ENCODE measurements around the gene LOXL4. TPM values are rescaled to one million over a fixed set of nuclear protein-coding genes. Genes with fewer than 3 reads are reported as not detected.

Gene LOXL4
- total RNA-seq, 1 experiment from 2014 or later: 3.7 TPM

DNA sequence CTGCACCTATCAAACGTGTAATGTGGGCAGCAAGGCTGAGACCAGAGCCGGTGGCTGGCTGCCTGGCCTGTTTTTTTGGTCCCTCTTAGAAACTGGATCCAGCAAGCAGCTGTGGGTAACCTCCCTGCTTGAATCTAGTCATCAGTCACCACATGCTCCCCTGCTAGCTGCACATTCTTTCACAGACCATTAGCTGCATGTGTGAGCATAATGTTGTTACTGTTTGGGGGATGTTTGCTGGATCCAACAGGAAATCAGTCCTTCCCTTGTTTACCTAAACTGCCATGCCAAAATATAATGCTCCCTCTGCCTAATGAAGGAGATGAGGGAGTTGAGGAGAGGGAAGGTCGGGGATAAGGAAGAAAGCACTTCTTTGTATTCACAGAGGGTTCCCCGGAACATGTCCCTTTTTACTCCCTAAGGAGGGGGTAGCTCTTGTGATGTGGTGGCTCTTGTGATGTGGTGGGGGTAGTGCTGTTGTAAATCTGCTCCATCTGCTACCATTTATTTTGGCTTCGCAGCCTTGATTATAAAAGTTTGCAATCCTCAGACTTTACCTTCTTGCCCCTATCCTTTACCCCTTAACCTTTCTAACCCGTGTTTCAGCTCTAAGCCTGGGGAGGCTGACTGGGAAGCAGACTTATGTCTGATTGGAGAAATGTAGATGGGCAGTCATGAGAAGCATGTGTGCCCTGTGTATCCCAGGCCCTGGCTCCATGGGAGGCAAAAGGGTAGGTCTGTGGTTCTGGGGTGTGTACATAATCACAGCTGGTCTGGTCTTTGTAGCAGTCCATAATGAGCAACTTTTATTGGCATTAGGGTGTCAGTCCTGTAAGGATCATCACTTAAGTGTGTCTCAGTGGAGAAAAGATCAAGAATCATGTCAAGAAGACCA, 20.8 kb downstream of the LOXL4 start:
- BruUV-seq (replicated peaks): no TSS peak
- Mint-ChIP-seq H3K27ac (ENCODE audit: unreplicated experiment) (no peak overlapping the region), H3K36me3 (ENCODE audit: insufficient read depth, unreplicated experiment) (peaks cover 11% of the 10 kb centered on the region), H3K4me1 (ENCODE audit: low read depth, unreplicated experiment) (no peaks in the 10 kb centered on the region), H3K4me3 (ENCODE audit: unreplicated experiment) (no peak overlapping the region), H3K27me3 (ENCODE audit: insufficient read depth, unreplicated experiment) (no peaks in the 10 kb centered on the region), H3K9me3 (ENCODE audit: unreplicated experiment) (no peaks in the 10 kb centered on the region)
- Histone ChIP-seq H3K9me3 (no peaks in the 10 kb centered on the region), H3K4me1 (no peaks in the 10 kb centered on the region), H3K4me3 (ENCODE audit: low read depth, low read length) (no peak overlapping the region), H3K36me3 (ENCODE audit: control insufficient read depth, insufficient read depth, low read length) (peaks cover 1% of the 10 kb centered on the region; the same call in 1 of the 2 replicates), H3K27me3 (replicated peaks; ENCODE audit: control insufficient read depth, insufficient read depth, low read length) (no peaks in the 10 kb centered on the region)
- no peak for DNase-seq
- ChIA-PET CTCF (interaction anchor here (1.6 kb wide), 1 partner anchor 62 kb away, joined by 4 read pairs; no protein-coding TSS in a partner anchor), POLR2A (no interaction called here)
- intact Hi-C loops (cut with micrococcal nuclease; ENCODE audit: unreplicated experiment): no loop called here
- no peak for TF ChIP-seq CTCF (IDR thresholded peaks at IDR 0.05; ENCODE audit: insufficient read depth in 1 of 2, low read depth in 1 of 2, low read length in 1 of 2, severe bottlenecking in 1 of 2, unreplicated experiment in 1 of 2)

GRCh38 chr10:98244586-98244985, 23.4 kb downstream of the LOXL4 start:
- no peak overlapping the region for H3K27ac Mint-ChIP-seq (ENCODE audit: unreplicated experiment)
- no peak overlapping the region for H3K4me3 ChIP-seq (ENCODE audit: low read depth, low read length)
- ChIA-PET CTCF (interaction anchor here (1.2 to 3.9 kb wide), 2 partner anchors 10 to 65 kb away, joined by 3 to 19 read pairs; no protein-coding TSS in a partner anchor), POLR2A (no interaction called here)
- no peaks in the 10 kb centered on the region for H3K9me3 ChIP-seq
- TF ChIP-seq CTCF (IDR thresholded peaks at IDR 0.05; ENCODE audit: insufficient read depth in 1 of 2, low read depth in 1 of 2, low read length in 1 of 2, severe bottlenecking in 1 of 2, unreplicated experiment in 1 of 2): no peak
- no peaks in the 10 kb centered on the region for H3K4me1 ChIP-seq
- H3K4me1 Mint-ChIP-seq (ENCODE audit: low read depth, unreplicated experiment): no peaks in the 10 kb centered on the region
- DNase-seq: no peak
- no peaks in the 10 kb centered on the region for H3K27me3 ChIP-seq (replicated peaks; ENCODE audit: control insufficient read depth, insufficient read depth, low read length)
- peaks cover 15% of the 10 kb centered on the region for H3K36me3 Mint-ChIP-seq (ENCODE audit: insufficient read depth, unreplicated experiment)
- H3K36me3 ChIP-seq (ENCODE audit: control insufficient read depth, insufficient read depth, low read length): peaks cover 1% of the 10 kb centered on the region; the same call in 1 of the 2 replicates
- intact Hi-C loops (cut with micrococcal nuclease; ENCODE audit: unreplicated experiment): no loop called here
- BruUV-seq (replicated peaks): no TSS peak
- no peaks in the 10 kb centered on the region for H3K27me3 Mint-ChIP-seq (ENCODE audit: insufficient read depth, unreplicated experiment)
- H3K4me3 Mint-ChIP-seq (ENCODE audit: unreplicated experiment): no peak overlapping the region
- no peaks in the 10 kb centered on the region for H3K9me3 Mint-ChIP-seq (ENCODE audit: unreplicated experiment)

DNA sequence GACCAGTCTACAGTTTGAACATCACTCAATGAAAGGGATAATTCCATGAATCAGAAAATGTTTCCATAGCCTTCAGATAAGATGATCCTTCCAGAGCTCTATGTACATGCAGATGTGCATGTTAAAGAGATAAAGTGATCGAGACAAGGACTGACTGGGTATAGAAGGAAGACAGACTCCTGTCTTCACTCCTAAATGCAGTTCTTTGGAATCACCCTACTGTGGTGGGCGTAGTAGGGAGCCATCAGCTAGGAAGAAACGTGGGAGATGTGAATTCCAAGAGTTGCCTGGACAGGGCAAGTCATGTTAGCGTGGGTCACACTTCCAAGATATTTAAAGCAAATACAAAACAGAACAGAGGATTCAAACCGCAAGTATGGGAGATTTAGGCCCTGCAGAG, 23.9 kb downstream of the LOXL4 start:
- Histone ChIP-seq H3K27me3 (replicated peaks; ENCODE audit: control insufficient read depth, insufficient read depth, low read length) (no peaks in the 10 kb centered on the region), H3K9me3 (no peaks in the 10 kb centered on the region), H3K4me1 (no peaks in the 10 kb centered on the region), H3K36me3 (ENCODE audit: control insufficient read depth, insufficient read depth, low read length) (peaks cover 1% of the 10 kb centered on the region; the same call in 1 of the 2 replicates), H3K4me3 (ENCODE audit: low read depth, low read length) (no peak overlapping the region)
- POLR2A ChIA-PET: no interaction called here
- H3K36me3 Mint-ChIP-seq (ENCODE audit: insufficient read depth, unreplicated experiment): peaks cover 15% of the 10 kb centered on the region
- intact Hi-C loops (cut with micrococcal nuclease; ENCODE audit: unreplicated experiment): no loop called here
- no peaks in the 10 kb centered on the region for H3K9me3 Mint-ChIP-seq (ENCODE audit: unreplicated experiment)
- H3K27ac Mint-ChIP-seq (ENCODE audit: unreplicated experiment): no peak overlapping the region
- no peak for DNase-seq
- H3K4me3 Mint-ChIP-seq (ENCODE audit: unreplicated experiment): no peak overlapping the region
- TF ChIP-seq CTCF (IDR thresholded peaks at IDR 0.05; ENCODE audit: insufficient read depth in 1 of 2, low read depth in 1 of 2, low read length in 1 of 2, severe bottlenecking in 1 of 2, unreplicated experiment in 1 of 2): no peak
- H3K27me3 Mint-ChIP-seq (ENCODE audit: insufficient read depth, unreplicated experiment): no peaks in the 10 kb centered on the region
- H3K4me1 Mint-ChIP-seq (ENCODE audit: low read depth, unreplicated experiment): no peaks in the 10 kb centered on the region
- BruUV-seq (replicated peaks): TSS peak; percentile 59
- CTCF ChIA-PET: interaction anchor here (1.2 to 3.9 kb wide), 2 partner anchors 10 to 65 kb away, joined by 3 to 19 read pairs; no protein-coding TSS in a partner anchor
